ENCODE data around the gene PIBF1. TPM values are rescaled to one million over a fixed set of nuclear protein-coding genes. Genes with fewer than 3 reads are reported as not detected.
A peak's percentile ranks its signal among the peaks of the same experiment; 100 is the strongest.

PIBF1 gene
- total RNA-seq, 1 experiment from 2014 or later, result 4.8 TPM

GRCh38 chr13:72952529-72953141 lies 170.7 kb downstream of the PIBF1 start:
- H3K4me1 ChIP-seq (ENCODE audit: insufficient read depth, low read length), result no peaks in the 10 kb centered on the region
- no TSS peak for BruUV-seq (replicated peaks)
- intact Hi-C loops (cut with micrococcal nuclease), result no loop called here
- no peak overlapping the region for H2AFZ ChIP-seq (ENCODE audit: low read length)
- no peak; the same call in 1 of the 2 replicates for ATAC-seq
- TF ChIP-seq EZH2phosphoT487 (IDR thresholded peaks at IDR 0.05; ENCODE audit: borderline replicate concordance, low read length), result no peak
- peak; percentile 40; the same call in 1 of the 2 replicates for TF ChIP-seq CTCF (conservative IDR thresholded peaks at IDR 0.05; ENCODE audit: low read depth, low read length)
- no peak overlapping the region for H3K9ac ChIP-seq (ENCODE audit: low read length)
- no peak overlapping the region for H3K27ac ChIP-seq (ENCODE audit: low read length)
- peak; percentile 19 for DNase-seq
- H3K9me2 ChIP-seq (replicated peaks; ENCODE audit: low read length), result no peaks in the 10 kb centered on the region
- no peaks in the 10 kb centered on the region for H4K20me1 ChIP-seq (ENCODE audit: low read length)
- CTCF ChIA-PET, result interaction anchor here (0.6 to 0.7 kb wide), 3 partner anchors 34 to 281 kb away, joined by 4 to 7 read pairs (median 5); no protein-coding TSS in a partner anchor
- no peaks in the 10 kb centered on the region for H3K27me3 ChIP-seq (ENCODE audit: low read length)
- H3K4me3 ChIP-seq (ENCODE audit: low read length), result no peak overlapping the region
- no peaks in the 10 kb centered on the region for H3F3A ChIP-seq (ENCODE audit: low read length, unreplicated experiment)
- H3K36me3 ChIP-seq (ENCODE audit: low read depth, low read length), result no peaks in the 10 kb centered on the region
- H3K79me2 ChIP-seq (ENCODE audit: low read length), result no peaks in the 10 kb centered on the region
- H3K9me3 ChIP-seq (ENCODE audit: low read length), result no peaks in the 10 kb centered on the region
- POLR2A ChIA-PET (ENCODE audit: unreplicated experiment), result no interaction called here
- H3K4me2 ChIP-seq (ENCODE audit: low read length), result no peak overlapping the region

DNA sequence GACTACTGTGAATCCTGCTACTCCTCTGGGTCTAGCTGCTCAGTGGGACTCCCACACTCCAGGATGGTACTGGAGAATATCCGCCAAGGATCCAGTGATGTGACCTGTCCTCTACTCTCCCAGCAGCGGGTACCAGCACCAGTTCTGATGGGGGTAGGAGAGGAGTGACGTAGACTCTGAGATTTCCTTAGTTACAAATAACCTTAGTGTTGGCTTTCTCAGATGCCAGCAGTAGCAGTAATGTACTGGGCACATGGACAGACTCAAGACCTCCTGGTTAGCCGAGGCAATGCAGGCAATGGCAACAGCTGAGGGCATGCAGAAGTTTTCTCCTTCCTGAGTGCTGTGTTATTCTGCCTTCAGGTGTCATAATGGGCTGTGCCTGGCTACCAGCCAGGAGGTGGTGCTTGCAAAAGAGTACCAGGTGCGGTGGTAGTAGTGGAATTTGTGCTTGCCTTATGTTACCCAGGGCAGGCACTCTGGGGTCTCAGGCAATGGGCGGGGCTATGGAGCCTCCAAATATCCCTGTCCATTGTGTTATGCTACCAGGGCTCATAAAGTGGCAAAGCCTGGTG lies 171.5 kb downstream of the PIBF1 start:
- Histone ChIP-seq H4K20me1 (ENCODE audit: low read length) (no peaks in the 10 kb centered on the region), H3K9me2 (replicated peaks; ENCODE audit: low read length) (no peaks in the 10 kb centered on the region), H3K4me1 (ENCODE audit: insufficient read depth, low read length) (no peaks in the 10 kb centered on the region), H3K9ac (ENCODE audit: low read length) (no peak overlapping the region), H3K4me3 (ENCODE audit: low read length) (no peak overlapping the region), H3F3A (ENCODE audit: low read length, unreplicated experiment) (no peaks in the 10 kb centered on the region), H3K9me3 (ENCODE audit: low read length) (no peaks in the 10 kb centered on the region), H3K4me2 (ENCODE audit: low read length) (no peak overlapping the region), H2AFZ (ENCODE audit: low read length) (no peak overlapping the region), H3K36me3 (ENCODE audit: low read depth, low read length) (no peaks in the 10 kb centered on the region), H3K27me3 (ENCODE audit: low read length) (no peaks in the 10 kb centered on the region), H3K79me2 (ENCODE audit: low read length) (no peaks in the 10 kb centered on the region), H3K27ac (ENCODE audit: low read length) (no peak overlapping the region)
- ChIA-PET CTCF (no interaction called here), POLR2A (ENCODE audit: unreplicated experiment) (no interaction called here)
- no TSS peak for BruUV-seq (replicated peaks)
- intact Hi-C loops (cut with micrococcal nuclease), result no loop called here
- ATAC-seq (no peak), DNase-seq (no peak)
- no peak for TF ChIP-seq CTCF (conservative IDR thresholded peaks at IDR 0.05; ENCODE audit: low read depth, low read length)
- TF ChIP-seq EZH2 (IDR thresholded peaks at IDR 0.05; ENCODE audit: low read length, unreplicated experiment), result no peak
- no peak for TF ChIP-seq EZH2phosphoT487 (IDR thresholded peaks at IDR 0.05; ENCODE audit: borderline replicate concordance, low read length)

DNA sequence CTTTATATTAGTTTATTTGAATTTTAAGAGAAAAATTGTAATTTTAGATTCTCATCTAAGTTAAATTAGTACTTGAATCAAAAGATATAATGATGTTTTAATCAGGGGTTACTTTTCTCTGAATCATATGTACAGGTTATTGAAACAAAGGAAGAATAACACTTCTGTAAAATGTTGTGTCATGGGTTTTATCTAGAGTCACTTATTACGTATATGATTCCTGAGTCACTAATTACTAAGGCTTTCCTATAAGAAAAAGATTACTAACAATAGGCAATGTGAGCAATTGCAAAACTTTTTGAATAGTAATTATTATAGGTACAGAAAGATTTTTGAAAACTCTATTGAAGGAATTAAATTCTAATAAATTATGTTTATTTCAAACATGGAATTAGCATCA lies 177.7 kb downstream of the PIBF1 start:
- no peak overlapping the region for H3K4me3 ChIP-seq (ENCODE audit: low read length)
- no peak overlapping the region for H3K9ac ChIP-seq (ENCODE audit: low read length)
- ATAC-seq (no peak), DNase-seq (peak; percentile 8)
- H3K9me2 ChIP-seq (replicated peaks; ENCODE audit: low read length), result no peaks in the 10 kb centered on the region
- peak overlapping the region; percentile 44 for H3K27ac ChIP-seq (ENCODE audit: low read length)
- no peaks in the 10 kb centered on the region for H3F3A ChIP-seq (ENCODE audit: low read length, unreplicated experiment)
- H3K79me2 ChIP-seq (ENCODE audit: low read length), result no peaks in the 10 kb centered on the region
- ChIA-PET POLR2A (ENCODE audit: unreplicated experiment) (no interaction called here), CTCF (no interaction called here)
- H4K20me1 ChIP-seq (ENCODE audit: low read length), result no peaks in the 10 kb centered on the region
- intact Hi-C loops (cut with micrococcal nuclease), result loop anchor here (5.0 kb wide), 1 partner anchor 98 kb away; the partner anchor contains the start of gene KLF5
- peak overlapping the region; percentile 51; the same call in 1 of the 2 replicates for H3K4me2 ChIP-seq (ENCODE audit: low read length)
- no peaks in the 10 kb centered on the region for H3K9me3 ChIP-seq (ENCODE audit: low read length)
- peaks cover 21% of the 10 kb centered on the region for H3K4me1 ChIP-seq (ENCODE audit: insufficient read depth, low read length)
- TF ChIP-seq EZH2phosphoT487 (IDR thresholded peaks at IDR 0.05; ENCODE audit: borderline replicate concordance, low read length) (no peak), EZH2 (IDR thresholded peaks at IDR 0.05; ENCODE audit: low read length, unreplicated experiment) (no peak), CTCF (conservative IDR thresholded peaks at IDR 0.05; ENCODE audit: low read depth, low read length) (no peak)
- H3K27me3 ChIP-seq (ENCODE audit: low read length), result no peaks in the 10 kb centered on the region
- no peak overlapping the region for H2AFZ ChIP-seq (ENCODE audit: low read length)
- no peaks in the 10 kb centered on the region for H3K36me3 ChIP-seq (ENCODE audit: low read depth, low read length)
- no TSS peak for BruUV-seq (replicated peaks)

All from PC-3 (cell line).